Glomerular visceral epithelial cell (primary cell): ENCODE results near the gene CACNA1F.

Source experiments
- DNase-seq: peaks from one replicate; pipeline ENCODE4 v3.0.0-alpha.2; 2016; ENCODE audit errors: extremely low spot score

The CACNA1F gene

GRCh38 chrX:49233176-49233575 is at the start of gene CACNA1F:
Gene CACNA1F, minus strand, starts transcription at chrX:49233340. Its CDS starts 31 bp downstream, at chrX:49233309.
- no peak for DNase-seq

- DNase-seq, result no peak
Measured at GRCh38 chrX:49282647-49283011, 49.5 kb upstream of the CACNA1F start.

GRCh38 chrX:49278081-49278480 is 44.9 kb upstream of the CACNA1F start:
- DNase-seq, result no peak

- no peak for DNase-seq
Measured at GRCh38 chrX:49277535-49277830, 44.3 kb upstream of the CACNA1F start.

GRCh38 chrX:49276671-49277534 is 43.8 kb upstream of the CACNA1F start:
- DNase-seq, result no peak

- DNase-seq, result no peak
Measured at GRCh38 chrX:49276207-49276606, 43.1 kb upstream of the CACNA1F start.

GRCh38 chrX:49273181-49273727 is 40.1 kb upstream of the CACNA1F start:
- no peak for DNase-seq

- DNase-seq, result no peak
Measured at GRCh38 chrX:49272421-49272820, 39.3 kb upstream of the CACNA1F start.

- no peak for DNase-seq
Measured at GRCh38 chrX:49271341-49271740, 38.2 kb upstream of the CACNA1F start.

- no peak for DNase-seq
Measured at GRCh38 chrX:49270249-49270921, 37.2 kb upstream of the CACNA1F start.

- DNase-seq, result no peak
Measured at GRCh38 chrX:49269767-49270248, 36.7 kb upstream of the CACNA1F start, which contains the start of gene PPP1R3F. Gene PPP1R3F, plus strand, starts transcription at chrX:49269793. Its CDS starts 77 bp downstream, at chrX:49269870.

GRCh38 chrX:49269010-49269766 is 36.0 kb upstream of the CACNA1F start:
- DNase-seq, result peak; percentile 98

GRCh38 chrX:49268702-49269009 is 35.5 kb upstream of the CACNA1F start:
- no peak for DNase-seq

- DNase-seq, result no peak
Measured at GRCh38 chrX:49266523-49267445, 33.6 kb upstream of the CACNA1F start.

- DNase-seq, result no peak
Measured at GRCh38 chrX:49264460-49264859, 31.3 kb upstream of the CACNA1F start, which contains the start of gene FOXP3. Gene FOXP3, minus strand, starts transcription at chrX:49264710. Its CDS starts 6,205 bp downstream, at chrX:49258505.

- DNase-seq, result no peak
Measured at GRCh38 chrX:49263631-49264030, 30.5 kb upstream of the CACNA1F start.

GRCh38 chrX:49262603-49263002 is 29.5 kb upstream of the CACNA1F start:
- no peak for DNase-seq

- DNase-seq, result no peak
Measured at GRCh38 chrX:49260221-49260985, 27.3 kb upstream of the CACNA1F start.

GRCh38 chrX:49258749-49259124 is 25.6 kb upstream of the CACNA1F start:
- no peak for DNase-seq
